H9 (cell line): ENCODE measurements around the gene CFAP77. TPM values are rescaled to one million over a fixed set of nuclear protein-coding genes. Genes with fewer than 3 reads are reported as not detected.

ENCODE experiments used
- DNase-seq: peaks from one replicate; pipeline ENCODE4 v3.0.0-alpha.2; 2017
- H2AFZ ChIP-seq: one replicate; pipeline ENCODE4 v1.6.1; 2013; ENCODE audit warnings: mild to moderate bottlenecking, low read length, control low read depth, moderate library complexity
- H2AK5ac ChIP-seq: 2 replicates; pipeline ENCODE4 v1.6.1; 2013; ENCODE audit warnings: low read length, control low read depth, mixed read lengths; ENCODE audit not compliant: insufficient read length
- H2BK120ac ChIP-seq: one replicate; pipeline ENCODE4 v1.6.1; 2013; ENCODE audit warnings: low read depth, mild to moderate bottlenecking, low read length, control low read depth, inconsistent platforms; ENCODE audit not compliant: poor library complexity, severe bottlenecking
- H2BK12ac ChIP-seq: 2 replicates; pipeline ENCODE4 v1.6.1; 2013; ENCODE audit warnings: low read length, control low read depth, mixed read lengths, low read depth; ENCODE audit not compliant: insufficient read length
- H2BK15ac ChIP-seq: 2 replicates; pipeline ENCODE4 v1.6.1; 2013; ENCODE audit warnings: low read depth, low read length, control low read depth
- H2BK20ac ChIP-seq: one replicate; pipeline ENCODE4 v1.6.1; 2013; ENCODE audit warnings: low read depth, mild to moderate bottlenecking, low read length, control low read depth, inconsistent platforms; ENCODE audit not compliant: poor library complexity, severe bottlenecking
- H2BK5ac ChIP-seq: 2 replicates; pipeline ENCODE4 v1.6.1; 2013; ENCODE audit warnings: low read length, control low read depth, mixed read lengths; ENCODE audit not compliant: insufficient read length
- H3K14ac ChIP-seq: 2 replicates; pipeline ENCODE4 v1.6.1; 2013; ENCODE audit warnings: low read length, control low read depth; ENCODE audit not compliant: insufficient read depth
- H3K18ac ChIP-seq: 2 replicates; pipeline ENCODE4 v1.6.1; 2013; ENCODE audit warnings: low read depth, mild to moderate bottlenecking, mixed read lengths, low read length, control low read depth; ENCODE audit not compliant: insufficient read length
- H3K23ac ChIP-seq: 2 replicates; pipeline ENCODE4 v1.6.1; 2013; ENCODE audit warnings: low read length, control low read depth, mixed read lengths, low read depth; ENCODE audit not compliant: insufficient read length
- H3K23me2 ChIP-seq: 2 replicates; pipeline ENCODE4 v1.6.1; 2013; ENCODE audit warnings: low read depth, mild to moderate bottlenecking, mixed read lengths, low read length, control low read depth; ENCODE audit not compliant: insufficient read length, poor library complexity, severe bottlenecking
- H3K27ac ChIP-seq: 2 replicates; pipeline ENCODE4 v1.5.1; 2013; ENCODE audit warnings: low read length, control low read depth, mixed read lengths, low read depth; ENCODE audit not compliant: insufficient read length
- H3K27me3 ChIP-seq: 2 replicates; pipeline ENCODE4 v1.6.1; 2013; ENCODE audit warnings: low read length, control low read depth, inconsistent platforms; ENCODE audit not compliant: insufficient read depth
- H3K4ac ChIP-seq: 2 replicates; pipeline ENCODE4 v1.6.1; 2013; ENCODE audit warnings: low read depth, mild to moderate bottlenecking, control low read depth, inconsistent platforms, low read length, moderate library complexity
- H3K4me1 ChIP-seq: 2 replicates; pipeline ENCODE4 v1.6.1; 2013; ENCODE audit warnings: low read length, control low read depth, inconsistent platforms; ENCODE audit not compliant: insufficient read depth
- H3K4me2 ChIP-seq: 2 replicates; pipeline ENCODE4 v1.6.1; 2013; ENCODE audit warnings: low read length, control low read depth, mixed read lengths; ENCODE audit not compliant: insufficient read length, insufficient read depth
- H3K56ac ChIP-seq: 2 replicates; pipeline ENCODE4 v1.6.1; 2013; ENCODE audit warnings: low read depth, mild to moderate bottlenecking, mixed read lengths, low read length, control low read depth; ENCODE audit not compliant: insufficient read length
- H3K79me1 ChIP-seq: 2 replicates; pipeline ENCODE4 v1.6.1; 2013; ENCODE audit warnings: low read depth, mild to moderate bottlenecking, moderate library complexity, low read length, control low read depth, inconsistent platforms; ENCODE audit not compliant: insufficient read depth, poor library complexity, severe bottlenecking
- H3K79me2 ChIP-seq: 2 replicates; pipeline ENCODE4 v1.6.1; 2013; ENCODE audit warnings: low read length, control low read depth, inconsistent platforms; ENCODE audit not compliant: insufficient read depth
- H3K9ac ChIP-seq: 2 replicates; pipeline ENCODE4 v1.6.1; 2013; ENCODE audit warnings: low read length, control low read depth, mixed read lengths; ENCODE audit not compliant: insufficient read length; ENCODE audit errors: extremely low read depth
- H3K9me3 ChIP-seq: one replicate; pipeline ENCODE4 v1.6.1; 2013; ENCODE audit warnings: low read depth, low read length, inconsistent platforms; ENCODE audit not compliant: control insufficient read depth
- H3T11ph ChIP-seq: one replicate; pipeline ENCODE4 v1.6.1; 2013; ENCODE audit warnings: mild to moderate bottlenecking, low read length, control low read depth, inconsistent platforms
- H4K20me1 ChIP-seq: one replicate; pipeline ENCODE4 v1.6.1; 2013; ENCODE audit not compliant: control insufficient read depth, insufficient read length, insufficient read depth
- H4K5ac ChIP-seq: 2 replicates; pipeline ENCODE4 v1.6.1; 2013; ENCODE audit warnings: low read depth, mild to moderate bottlenecking, mixed read lengths, low read length, control low read depth; ENCODE audit not compliant: insufficient read length
- H4K8ac ChIP-seq: replicated peaks from 2 replicates; pipeline ENCODE4 v1.6.1; 2013; ENCODE audit warnings: low read length, control low read depth, mixed read lengths, low read depth; ENCODE audit not compliant: insufficient read length
- H4K91ac ChIP-seq: 2 replicates; pipeline ENCODE4 v1.6.1; 2013; ENCODE audit warnings: low read depth, mild to moderate bottlenecking, moderate library complexity, mixed read lengths, low read length, control low read depth; ENCODE audit not compliant: insufficient read length
- H3K27ac Mint-ChIP-seq, 3 experiments: 2 replicates in 2 of 3; 3 replicates in 1 of 3; pipeline ENCODE4 v1.8.0; 2020 to 2021; ENCODE audit warnings: mixed read lengths in 3 of 3, mild to moderate bottlenecking in 1 of 3, moderate library complexity in 1 of 3
- H3K27me3 Mint-ChIP-seq: 2 replicates; pipeline ENCODE4 v1.8.0; 2021; ENCODE audit warnings: low read depth, mild to moderate bottlenecking, moderate library complexity, mixed read lengths
- H3K36me3 Mint-ChIP-seq, 3 experiments: 2 replicates in 2 of 3; 3 replicates in 1 of 3; pipeline ENCODE4 v1.8.0; 2020 to 2021; ENCODE audit warnings: low read depth in 3 of 3, mixed read lengths in 3 of 3; ENCODE audit not compliant: insufficient read depth in 1 of 3
- H3K4me1 Mint-ChIP-seq, 2 experiments: 2 replicates each; pipeline ENCODE4 v1.8.0; 2020; ENCODE audit warnings: mixed read lengths in 2 of 2
- H3K4me3 Mint-ChIP-seq, 2 experiments: 2 replicates in 1 of 2; 3 replicates in 1 of 2; pipeline ENCODE4 v1.8.0; 2020 to 2021; ENCODE audit warnings: mild to moderate bottlenecking in 2 of 2, mixed read lengths in 2 of 2, moderate library complexity in 1 of 2
- H3K9me3 Mint-ChIP-seq, 2 experiments: 2 replicates in 1 of 2; 3 replicates in 1 of 2; pipeline ENCODE4 v1.8.0; 2020; ENCODE audit warnings: mild to moderate bottlenecking in 2 of 2, mixed read lengths in 2 of 2, moderate library complexity in 1 of 2
- WGBS: extraction: QIAGEN DNeasy Blood & Tissue Kit; methylation state at CpG from one replicate; pipeline ENCODE4 v1.1.7; 2013; ENCODE audit warnings: missing lambda C conversion rate, low lambda C conversion rate, mixed read lengths; ENCODE audit not compliant: insufficient read length; ENCODE audit errors: extremely low coverage; 5-methylcytosine and 5-hydroxymethylcytosine counted together
- total RNA-seq: library from RNA; stranded (reverse); gene quantifications from 2 replicates; pipeline ENCODE4 v1.2.1, GENCODE V29; 2021
- TF ChIP-seq, protein P1 (sequence below): fragments of 200-600 bp; sonication (generic); conservative IDR thresholded peaks from 3 replicates; pipeline ENCODE4 v1.8.0; 2021; ENCODE audit warnings: antibody characterized with exemption, mild to moderate bottlenecking

The CFAP77 gene
- total RNA-seq, 1 experiment from 2014 or later: 0.72 TPM

DNA sequence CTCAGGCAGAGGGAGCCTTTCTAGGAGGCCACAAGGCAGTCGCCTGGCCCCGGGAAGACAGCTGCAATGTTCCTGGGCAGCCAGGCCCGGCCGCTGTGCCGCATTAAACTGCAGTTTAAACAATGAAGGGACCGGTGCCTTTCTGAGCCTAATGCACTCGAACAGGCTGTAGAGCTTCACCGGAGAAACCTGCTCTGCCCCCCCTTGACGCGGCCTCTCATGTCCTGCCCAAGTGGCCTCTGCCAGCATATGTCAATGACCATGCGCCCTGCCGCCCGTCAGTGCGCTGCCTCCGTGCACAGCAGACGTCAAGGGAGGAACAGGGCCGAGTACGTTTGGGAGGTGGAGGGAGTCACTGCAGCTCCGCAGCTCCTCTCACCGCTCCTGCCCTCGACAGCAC lies 133.9 kb downstream of the CFAP77 start:
- H2AK5ac ChIP-seq: no peak overlapping the region
- H3K14ac ChIP-seq: no peak overlapping the region
- H2BK5ac ChIP-seq: no peak overlapping the region
- no peaks in the 10 kb centered on the region for H3K36me3 Mint-ChIP-seq
- no peaks in the 10 kb centered on the region for H3K79me2 ChIP-seq
- H3K4ac ChIP-seq: no peak overlapping the region
- no peak overlapping the region for H3K18ac ChIP-seq
- H4K5ac ChIP-seq: no peak overlapping the region
- no peak overlapping the region for H2BK120ac ChIP-seq
- H3K27me3 ChIP-seq: no peaks in the 10 kb centered on the region
- H3K23me2 ChIP-seq: peaks cover 8% of the 10 kb centered on the region
- no peak overlapping the region for H3K23ac ChIP-seq
- H3K79me1 ChIP-seq: no peaks in the 10 kb centered on the region
- no peak overlapping the region for H2BK12ac ChIP-seq
- whole genome bisulfite sequencing: no CpG with 5 or more reads among the region's 21 CpGs
- no peak overlapping the region for H4K8ac ChIP-seq
- H3K9me3 Mint-ChIP-seq: no peaks in the 10 kb centered on the region
- H2BK15ac ChIP-seq: no peak overlapping the region
- no peak overlapping the region for H3K4me2 ChIP-seq
- H3K4me3 Mint-ChIP-seq: no peak overlapping the region
- no peaks in the 10 kb centered on the region for H3K9me3 ChIP-seq
- no peak overlapping the region for H3T11ph ChIP-seq
- H3K9ac ChIP-seq: no peak overlapping the region
- H4K20me1 ChIP-seq: no peaks in the 10 kb centered on the region
- H3K27ac ChIP-seq: no peak overlapping the region
- no peak overlapping the region for H2AFZ ChIP-seq
- H3K27ac Mint-ChIP-seq: peak overlapping the region in 1 of 3 experiments; percentile 9; a peak in 1 of 7 replicates
- no peak overlapping the region for H2BK20ac ChIP-seq
- DNase-seq: peak; percentile 40
- H3K56ac ChIP-seq: no peak overlapping the region
- H3K27me3 Mint-ChIP-seq: peaks cover 3% of the 10 kb centered on the region
- peaks cover 4% of the 10 kb centered on the region; the same call in 1 of the 2 replicates for H3K4me1 ChIP-seq
- TF ChIP-seq, protein P1, sequence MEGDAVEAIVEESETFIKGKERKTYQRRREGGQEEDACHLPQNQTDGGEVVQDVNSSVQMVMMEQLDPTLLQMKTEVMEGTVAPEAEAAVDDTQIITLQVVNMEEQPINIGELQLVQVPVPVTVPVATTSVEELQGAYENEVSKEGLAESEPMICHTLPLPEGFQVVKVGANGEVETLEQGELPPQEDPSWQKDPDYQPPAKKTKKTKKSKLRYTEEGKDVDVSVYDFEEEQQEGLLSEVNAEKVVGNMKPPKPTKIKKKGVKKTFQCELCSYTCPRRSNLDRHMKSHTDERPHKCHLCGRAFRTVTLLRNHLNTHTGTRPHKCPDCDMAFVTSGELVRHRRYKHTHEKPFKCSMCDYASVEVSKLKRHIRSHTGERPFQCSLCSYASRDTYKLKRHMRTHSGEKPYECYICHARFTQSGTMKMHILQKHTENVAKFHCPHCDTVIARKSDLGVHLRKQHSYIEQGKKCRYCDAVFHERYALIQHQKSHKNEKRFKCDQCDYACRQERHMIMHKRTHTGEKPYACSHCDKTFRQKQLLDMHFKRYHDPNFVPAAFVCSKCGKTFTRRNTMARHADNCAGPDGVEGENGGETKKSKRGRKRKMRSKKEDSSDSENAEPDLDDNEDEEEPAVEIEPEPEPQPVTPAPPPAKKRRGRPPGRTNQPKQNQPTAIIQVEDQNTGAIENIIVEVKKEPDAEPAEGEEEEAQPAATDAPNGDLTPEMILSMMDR: no peak
- no peak overlapping the region for H4K91ac ChIP-seq
- H3K4me1 Mint-ChIP-seq: peaks cover 37 to 48% of the 10 kb centered on the region in 2 experiments
